Measurements from ENCODE around the gene SCMH1. TPM values are rescaled to one million over a fixed set of nuclear protein-coding genes. Genes with fewer than 3 reads are reported as not detected.

SCMH1 gene
- total and polyA plus RNA-seq, 3 experiments from 2014 or later, result 8.4 to 23.7 (median 23.3) TPM

GRCh38 chr1:41158966-41159365 is 83.1 kb downstream of the SCMH1 start:
- Mint-ChIP-seq H3K4me3 (no peak overlapping the region), H3K4me1 (no peaks in the 10 kb centered on the region)

GRCh38 chr1:41158147-41158875 is 83.8 kb downstream of the SCMH1 start:
- POLR2A ChIA-PET, result no interaction called here
- no peak for DNase-seq
- H3K36me3 ChIP-seq (ENCODE audit: insufficient read depth, low read length), result no peaks in the 10 kb centered on the region
- Mint-ChIP-seq H3K27me3 (no peaks in the 10 kb centered on the region), H3K9me3 (no peaks in the 10 kb centered on the region), H3K4me3 (no peak overlapping the region), H3K4me1 (no peaks in the 10 kb centered on the region), H3K36me3 (peaks cover 0 to 31% (median 8%) of the 10 kb centered on the region in 3 donors), H3K27ac (peak overlapping the region in 2 of 8 donors; percentile 3 to 56)
- no peak overlapping the region for H3K4me3 ChIP-seq (ENCODE audit: low read length)
- no peak overlapping the region for H3K27ac ChIP-seq (ENCODE audit: low read depth, low read length)
- H3K9me3 ChIP-seq (ENCODE audit: low read length), result no peaks in the 10 kb centered on the region
- no peaks in the 10 kb centered on the region for H3K27me3 ChIP-seq (ENCODE audit: insufficient read depth, low read length, poor library complexity, severe bottlenecking)
- H3K4me1 ChIP-seq (ENCODE audit: insufficient read depth, low read length), result no peaks in the 10 kb centered on the region
- CTCF ChIA-PET, result no interaction called here

More at GRCh38 chr1:41158966-41159365, 83.1 kb downstream of the SCMH1 start:
- CTCF ChIA-PET, result no interaction called here
- no peaks in the 10 kb centered on the region for H3K36me3 ChIP-seq (ENCODE audit: insufficient read depth, low read length)
- DNase-seq, result no peak
- no peaks in the 10 kb centered on the region for H3K27me3 ChIP-seq (ENCODE audit: insufficient read depth, low read length, poor library complexity, severe bottlenecking)
- peaks cover 0 to 33% (median 9%) of the 10 kb centered on the region in 3 donors for H3K36me3 Mint-ChIP-seq
- POLR2A ChIA-PET, result no interaction called here
- H3K9me3 Mint-ChIP-seq, result no peaks in the 10 kb centered on the region
- H3K27ac ChIP-seq (ENCODE audit: low read depth, low read length), result no peak overlapping the region
- H3K27me3 Mint-ChIP-seq, result no peaks in the 10 kb centered on the region
- H3K4me3 ChIP-seq (ENCODE audit: low read length), result no peak overlapping the region
- no peaks in the 10 kb centered on the region for H3K4me1 ChIP-seq (ENCODE audit: insufficient read depth, low read length)
- no peaks in the 10 kb centered on the region for H3K9me3 ChIP-seq (ENCODE audit: low read length)
- no peak overlapping the region for H3K27ac Mint-ChIP-seq

GRCh38 chr1:41155105-41155504 is 87.0 kb downstream of the SCMH1 start:
- CTCF ChIA-PET, result no interaction called here
- Mint-ChIP-seq H3K9me3 (no peaks in the 10 kb centered on the region), H3K27me3 (no peaks in the 10 kb centered on the region), H3K4me1 (no peaks in the 10 kb centered on the region), H3K36me3 (peaks cover 4 to 35% (median 17%) of the 10 kb centered on the region in 3 donors), H3K27ac (no peak overlapping the region), H3K4me3 (no peak overlapping the region)
- H3K4me3 ChIP-seq (ENCODE audit: low read length), result no peak overlapping the region
- no peaks in the 10 kb centered on the region for H3K9me3 ChIP-seq (ENCODE audit: low read length)
- H3K36me3 ChIP-seq (ENCODE audit: insufficient read depth, low read length), result no peaks in the 10 kb centered on the region
- DNase-seq, result no peak
- H3K4me1 ChIP-seq (ENCODE audit: insufficient read depth, low read length), result no peaks in the 10 kb centered on the region
- no peak overlapping the region for H3K27ac ChIP-seq (ENCODE audit: low read depth, low read length)
- POLR2A ChIA-PET, result no interaction called here
- no peaks in the 10 kb centered on the region for H3K27me3 ChIP-seq (ENCODE audit: insufficient read depth, low read length, poor library complexity, severe bottlenecking)

- no peak overlapping the region for H3K27ac ChIP-seq (ENCODE audit: low read depth, low read length)
- H3K4me3 ChIP-seq (ENCODE audit: low read length), result no peak overlapping the region
- H3K9me3 ChIP-seq (ENCODE audit: low read length), result no peaks in the 10 kb centered on the region
- H3K36me3 Mint-ChIP-seq, result peaks cover 16 to 40% (median 25%) of the 10 kb centered on the region in 3 donors
- H3K4me1 ChIP-seq (ENCODE audit: insufficient read depth, low read length), result no peaks in the 10 kb centered on the region
- CTCF ChIA-PET, result no interaction called here
- no peaks in the 10 kb centered on the region for H3K9me3 Mint-ChIP-seq
- H3K36me3 ChIP-seq (ENCODE audit: insufficient read depth, low read length), result no peaks in the 10 kb centered on the region
- DNase-seq, result no peak
- POLR2A ChIA-PET, result no interaction called here
- H3K27me3 ChIP-seq (ENCODE audit: insufficient read depth, low read length, poor library complexity, severe bottlenecking), result no peaks in the 10 kb centered on the region
- H3K27ac Mint-ChIP-seq, result no peak overlapping the region
- no peak overlapping the region for H3K4me3 Mint-ChIP-seq
- no peaks in the 10 kb centered on the region for H3K27me3 Mint-ChIP-seq
- no peaks in the 10 kb centered on the region for H3K4me1 Mint-ChIP-seq
Measured at GRCh38 chr1:41153750-41154274, 88.3 kb downstream of the SCMH1 start.

GRCh38 chr1:41152622-41153044 is 89.5 kb downstream of the SCMH1 start:
- CTCF ChIA-PET, result no interaction called here
- H3K27me3 Mint-ChIP-seq, result no peaks in the 10 kb centered on the region
- no peaks in the 10 kb centered on the region for H3K4me1 Mint-ChIP-seq
- Histone ChIP-seq H3K27me3 (ENCODE audit: insufficient read depth, low read length, poor library complexity, severe bottlenecking) (no peaks in the 10 kb centered on the region), H3K4me3 (ENCODE audit: low read length) (no peak overlapping the region), H3K9me3 (ENCODE audit: low read length) (no peaks in the 10 kb centered on the region), H3K4me1 (ENCODE audit: insufficient read depth, low read length) (no peaks in the 10 kb centered on the region), H3K27ac (ENCODE audit: low read depth, low read length) (no peak overlapping the region), H3K36me3 (ENCODE audit: insufficient read depth, low read length) (no peaks in the 10 kb centered on the region)
- H3K9me3 Mint-ChIP-seq, result no peaks in the 10 kb centered on the region
- POLR2A ChIA-PET, result no interaction called here
- H3K27ac Mint-ChIP-seq, result no peak overlapping the region
- H3K36me3 Mint-ChIP-seq, result peaks cover 16 to 36% (median 20%) of the 10 kb centered on the region in 3 donors
- DNase-seq, result no peak
- no peak overlapping the region for H3K4me3 Mint-ChIP-seq

GRCh38 chr1:41151846-41152245 is 90.3 kb downstream of the SCMH1 start:
- ChIA-PET CTCF (interaction anchor here (0.6 kb wide), 1 partner anchor 555 kb away, joined by 3 read pairs; no protein-coding TSS in a partner anchor), POLR2A (no interaction called here)
- Histone ChIP-seq H3K27ac (ENCODE audit: low read depth, low read length) (no peak overlapping the region), H3K4me3 (ENCODE audit: low read length) (no peak overlapping the region), H3K4me1 (ENCODE audit: insufficient read depth, low read length) (no peaks in the 10 kb centered on the region), H3K9me3 (ENCODE audit: low read length) (no peaks in the 10 kb centered on the region), H3K27me3 (ENCODE audit: insufficient read depth, low read length, poor library complexity, severe bottlenecking) (no peaks in the 10 kb centered on the region), H3K36me3 (ENCODE audit: insufficient read depth, low read length) (no peaks in the 10 kb centered on the region)
- Mint-ChIP-seq H3K4me3 (no peak overlapping the region), H3K4me1 (no peaks in the 10 kb centered on the region), H3K27ac (no peak overlapping the region), H3K36me3 (peaks cover 16 to 35% (median 20%) of the 10 kb centered on the region in 3 donors), H3K9me3 (no peaks in the 10 kb centered on the region), H3K27me3 (no peaks in the 10 kb centered on the region)
- no peak for DNase-seq

- H3K27me3 Mint-ChIP-seq, result no peaks in the 10 kb centered on the region
- H3K9me3 Mint-ChIP-seq, result no peaks in the 10 kb centered on the region
- Histone ChIP-seq H3K27me3 (ENCODE audit: insufficient read depth, low read length, poor library complexity, severe bottlenecking) (no peaks in the 10 kb centered on the region), H3K27ac (ENCODE audit: low read depth, low read length) (no peak overlapping the region), H3K4me3 (ENCODE audit: low read length) (no peak overlapping the region), H3K9me3 (ENCODE audit: low read length) (no peaks in the 10 kb centered on the region), H3K4me1 (ENCODE audit: insufficient read depth, low read length) (no peaks in the 10 kb centered on the region), H3K36me3 (ENCODE audit: insufficient read depth, low read length) (no peaks in the 10 kb centered on the region)
- H3K4me1 Mint-ChIP-seq, result no peaks in the 10 kb centered on the region
- ChIA-PET POLR2A (no interaction called here), CTCF (no interaction called here)
- H3K4me3 Mint-ChIP-seq, result no peak overlapping the region
- H3K27ac Mint-ChIP-seq, result no peak overlapping the region
- peaks cover 16 to 44% (median 18%) of the 10 kb centered on the region in 3 donors for H3K36me3 Mint-ChIP-seq
- DNase-seq, result no peak
Measured at GRCh38 chr1:41149570-41149969, 92.5 kb downstream of the SCMH1 start.

GRCh38 chr1:41144285-41144684 is 97.8 kb downstream of the SCMH1 start:
- no peak overlapping the region for H3K27ac ChIP-seq (ENCODE audit: low read depth, low read length)
- no peaks in the 10 kb centered on the region for H3K27me3 ChIP-seq (ENCODE audit: insufficient read depth, low read length, poor library complexity, severe bottlenecking)
- POLR2A ChIA-PET, result no interaction called here
- Mint-ChIP-seq H3K36me3 (peaks cover 24 to 46% (median 39%) of the 10 kb centered on the region in 3 donors), H3K9me3 (peaks cover 0 to 8% (median 0%) of the 10 kb centered on the region in 5 donors), H3K4me1 (no peaks in the 10 kb centered on the region), H3K27ac (no peak overlapping the region), H3K27me3 (no peaks in the 10 kb centered on the region), H3K4me3 (no peak overlapping the region)
- no peak for DNase-seq
- no peaks in the 10 kb centered on the region for H3K4me1 ChIP-seq (ENCODE audit: insufficient read depth, low read length)
- H3K4me3 ChIP-seq (ENCODE audit: low read length), result no peak overlapping the region
- CTCF ChIA-PET, result no interaction called here
- no peaks in the 10 kb centered on the region for H3K36me3 ChIP-seq (ENCODE audit: insufficient read depth, low read length)
- H3K9me3 ChIP-seq (ENCODE audit: low read length), result no peaks in the 10 kb centered on the region
